Measurements from ENCODE around the gene TMEM236. TPM values are rescaled to one million over a fixed set of nuclear protein-coding genes. Genes with fewer than 3 reads are reported as not detected.
"Not testable (repeated sequence)": the region's sequence is repeated elsewhere in the genome, so short reads cannot be mapped to it uniquely, and the experiment has no call there.

Gene TMEM236
- polyA plus RNA-seq, 2 donors, result 0.01 to 0.08 TPM

DNA sequence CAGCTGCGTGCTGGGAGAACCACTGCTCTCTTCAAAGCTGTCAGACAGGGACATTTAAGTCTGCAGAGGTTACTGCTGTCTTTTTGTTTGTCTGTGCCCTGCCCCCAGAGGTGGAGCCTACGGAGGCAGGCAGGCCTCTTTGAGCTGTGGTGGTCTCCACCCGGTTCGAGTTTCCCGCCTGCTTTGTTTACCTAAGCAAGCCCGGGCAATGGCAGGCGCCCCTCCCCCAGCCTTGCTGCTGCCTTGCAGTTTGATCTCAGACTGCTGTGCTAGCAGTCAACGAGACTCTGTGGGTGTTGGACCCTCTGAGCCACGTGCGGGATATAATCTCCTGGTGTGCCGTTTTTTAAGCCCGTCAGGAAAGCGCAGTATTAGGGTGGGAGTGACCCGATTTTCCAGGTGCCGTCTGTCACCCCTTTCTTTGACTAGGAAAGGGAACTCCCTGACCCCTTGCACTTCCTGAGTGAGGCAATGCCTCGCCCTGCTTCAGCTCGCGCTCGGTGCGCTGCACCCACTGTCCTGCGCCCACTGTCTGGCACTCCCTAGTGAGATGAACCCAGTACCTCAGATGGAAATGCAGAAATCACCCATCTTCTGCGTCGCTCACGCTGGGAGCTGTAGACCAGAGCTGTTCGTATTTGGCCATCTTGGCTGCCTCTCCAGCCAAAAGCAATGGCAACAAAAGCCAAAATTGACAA is 29.5 kb upstream of the TMEM236 start:
- H3K27me3 ChIP-seq (ENCODE audit: control insufficient read depth in 1 of 2, insufficient read depth in 2 of 2, low read length in 2 of 2); H3K27ac ChIP-seq (ENCODE audit: low read depth in 2 of 2, low read length in 1 of 2); H3K9me3 ChIP-seq (ENCODE audit: control insufficient read depth in 2 of 2, insufficient read depth in 1 of 2, low read depth in 1 of 2, low read length in 1 of 2); H3K4me3 ChIP-seq (ENCODE audit: low read depth in 1 of 2, low read length in 2 of 2); H3K4me1 ChIP-seq (ENCODE audit: control insufficient read depth in 2 of 2, insufficient read depth in 2 of 2, low read length in 1 of 2); H3K36me3 ChIP-seq (ENCODE audit: control insufficient read depth in 2 of 2, insufficient read depth in 2 of 2, low read length in 1 of 2): not testable (repeated sequence)
- WGBS, 2 donors, result 94 to 96% methylated on average over 24 of the region's 25 CpGs

DNA sequence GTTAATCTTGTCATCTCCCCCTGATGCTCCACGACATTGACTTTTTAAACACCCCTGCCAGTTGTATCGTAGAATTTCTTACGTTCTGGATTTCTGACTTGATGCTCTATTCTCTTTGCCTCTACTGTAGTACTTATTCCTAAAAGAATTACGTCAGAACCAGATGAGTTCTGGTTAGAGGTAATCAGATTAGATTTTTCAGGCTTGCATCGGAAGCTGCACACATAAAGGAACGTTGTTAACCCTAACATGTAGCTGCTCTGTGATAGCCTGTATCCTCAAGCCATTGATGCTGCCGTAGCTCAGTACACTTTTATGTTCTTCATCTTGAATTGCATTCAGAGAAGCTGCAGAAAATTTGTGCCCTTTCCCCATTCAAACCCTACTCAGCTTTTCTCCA is 26.3 kb upstream of the TMEM236 start:
- WGBS, 2 donors, result 70 to 86% methylated on average over 7 of the region's 7 CpGs
- no peak overlapping the region for H3K4me3 ChIP-seq (ENCODE audit: low read depth in 1 of 2, low read length in 2 of 2)
- H3K36me3 ChIP-seq (ENCODE audit: control insufficient read depth in 2 of 2, insufficient read depth in 2 of 2, low read length in 1 of 2), result no peaks in the 10 kb centered on the region
- no peaks in the 10 kb centered on the region for H3K4me1 ChIP-seq (ENCODE audit: control insufficient read depth in 2 of 2, insufficient read depth in 2 of 2, low read length in 1 of 2)
- no peaks in the 10 kb centered on the region for H3K27me3 ChIP-seq (ENCODE audit: control insufficient read depth in 1 of 2, insufficient read depth in 2 of 2, low read length in 2 of 2)
- H3K27ac ChIP-seq (ENCODE audit: low read depth in 2 of 2, low read length in 1 of 2), result no peak overlapping the region
- H3K9me3 ChIP-seq (ENCODE audit: control insufficient read depth in 2 of 2, insufficient read depth in 1 of 2, low read depth in 1 of 2, low read length in 1 of 2), result no peaks in the 10 kb centered on the region

DNA sequence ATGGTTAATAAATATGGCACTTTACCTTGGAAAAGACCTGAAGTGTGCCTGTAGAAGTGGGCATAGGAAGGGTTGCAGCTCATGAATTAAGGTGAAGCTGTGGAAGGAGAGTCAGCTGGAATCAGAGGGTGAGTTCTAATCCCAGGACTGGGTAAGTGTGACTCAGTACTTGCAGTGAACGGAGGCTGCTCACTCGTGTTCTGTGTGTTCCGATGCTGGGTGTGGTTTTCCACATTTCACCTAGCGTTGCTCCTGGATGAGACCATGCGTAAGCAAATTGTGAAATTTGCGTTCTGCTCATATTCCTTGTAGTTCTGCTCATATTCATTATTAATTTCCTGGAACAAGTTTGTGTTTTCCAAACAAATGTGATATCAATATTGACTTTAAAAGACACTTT is 22.4 kb upstream of the TMEM236 start:
- H3K27ac ChIP-seq (ENCODE audit: low read depth in 2 of 2, low read length in 1 of 2), result no peak overlapping the region
- 82 to 84% methylated on average over 6 of the region's 6 CpGs for WGBS, 2 donors
- no peak overlapping the region for H3K4me3 ChIP-seq (ENCODE audit: low read depth in 1 of 2, low read length in 2 of 2)
- no peaks in the 10 kb centered on the region for H3K36me3 ChIP-seq (ENCODE audit: control insufficient read depth in 2 of 2, insufficient read depth in 2 of 2, low read length in 1 of 2)
- no peaks in the 10 kb centered on the region for H3K9me3 ChIP-seq (ENCODE audit: control insufficient read depth in 2 of 2, insufficient read depth in 1 of 2, low read depth in 1 of 2, low read length in 1 of 2)
- no peaks in the 10 kb centered on the region for H3K4me1 ChIP-seq (ENCODE audit: control insufficient read depth in 2 of 2, insufficient read depth in 2 of 2, low read length in 1 of 2)
- H3K27me3 ChIP-seq (ENCODE audit: control insufficient read depth in 1 of 2, insufficient read depth in 2 of 2, low read length in 2 of 2), result no peaks in the 10 kb centered on the region

DNA sequence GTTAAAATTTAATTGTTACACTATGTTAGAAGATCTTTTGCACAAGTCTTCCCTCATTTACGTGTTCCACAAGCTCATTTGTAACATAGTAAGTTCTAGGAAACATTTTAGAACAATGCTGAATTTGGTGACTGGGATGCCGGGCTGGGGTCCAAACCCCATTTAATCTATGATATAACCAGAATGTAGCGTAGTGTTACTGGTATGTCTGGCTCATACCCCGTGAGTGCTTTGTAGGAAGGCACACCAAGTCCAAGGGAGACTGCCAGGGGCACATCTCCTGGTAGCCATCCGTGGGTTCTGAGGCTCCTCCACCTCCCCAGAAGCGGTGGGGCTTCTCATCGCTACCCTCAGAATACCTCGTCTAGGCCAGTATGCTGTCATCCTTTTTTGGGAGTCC is 21.3 kb upstream of the TMEM236 start:
- Histone ChIP-seq H3K4me1 (ENCODE audit: control insufficient read depth in 2 of 2, insufficient read depth in 2 of 2, low read length in 1 of 2) (no peaks in the 10 kb centered on the region), H3K4me3 (ENCODE audit: low read depth in 1 of 2, low read length in 2 of 2) (no peak overlapping the region), H3K27ac (ENCODE audit: low read depth in 2 of 2, low read length in 1 of 2) (no peak overlapping the region), H3K36me3 (ENCODE audit: control insufficient read depth in 2 of 2, insufficient read depth in 2 of 2, low read length in 1 of 2) (no peaks in the 10 kb centered on the region), H3K27me3 (ENCODE audit: control insufficient read depth in 1 of 2, insufficient read depth in 2 of 2, low read length in 2 of 2) (no peaks in the 10 kb centered on the region), H3K9me3 (ENCODE audit: control insufficient read depth in 2 of 2, insufficient read depth in 1 of 2, low read depth in 1 of 2, low read length in 1 of 2) (no peaks in the 10 kb centered on the region)
- WGBS, 2 donors, result 78 to 89% methylated on average over 8 of the region's 8 CpGs

- Histone ChIP-seq H3K27me3 (ENCODE audit: control insufficient read depth in 1 of 2, insufficient read depth in 2 of 2, low read length in 2 of 2) (no peaks in the 10 kb centered on the region), H3K27ac (ENCODE audit: low read depth in 2 of 2, low read length in 1 of 2) (no peak overlapping the region), H3K36me3 (ENCODE audit: control insufficient read depth in 2 of 2, insufficient read depth in 2 of 2, low read length in 1 of 2) (no peaks in the 10 kb centered on the region), H3K4me1 (ENCODE audit: control insufficient read depth in 2 of 2, insufficient read depth in 2 of 2, low read length in 1 of 2) (no peaks in the 10 kb centered on the region), H3K9me3 (ENCODE audit: control insufficient read depth in 2 of 2, insufficient read depth in 1 of 2, low read depth in 1 of 2, low read length in 1 of 2) (no peaks in the 10 kb centered on the region), H3K4me3 (ENCODE audit: low read depth in 1 of 2, low read length in 2 of 2) (no peak overlapping the region)
- 53 to 63% methylated on average over 4 of the region's 4 CpGs for WGBS, 2 donors
Observed at GRCh38 chr10:17731331-17732020, 20.5 kb upstream of the TMEM236 start.

GRCh38 chr10:17733620-17734019 is 18.4 kb upstream of the TMEM236 start:
- H3K27ac ChIP-seq (ENCODE audit: low read depth in 2 of 2, low read length in 1 of 2), result no peak overlapping the region
- H3K9me3 ChIP-seq (ENCODE audit: control insufficient read depth in 2 of 2, insufficient read depth in 1 of 2, low read depth in 1 of 2, low read length in 1 of 2), result no peaks in the 10 kb centered on the region
- no peak overlapping the region for H3K4me3 ChIP-seq (ENCODE audit: low read depth in 1 of 2, low read length in 2 of 2)
- H3K27me3 ChIP-seq (ENCODE audit: control insufficient read depth in 1 of 2, insufficient read depth in 2 of 2, low read length in 2 of 2), result no peaks in the 10 kb centered on the region
- no peaks in the 10 kb centered on the region for H3K4me1 ChIP-seq (ENCODE audit: control insufficient read depth in 2 of 2, insufficient read depth in 2 of 2, low read length in 1 of 2)
- H3K36me3 ChIP-seq (ENCODE audit: control insufficient read depth in 2 of 2, insufficient read depth in 2 of 2, low read length in 1 of 2), result no peaks in the 10 kb centered on the region
- WGBS, 2 donors, result 92 to 95% methylated on average over 6 of the region's 6 CpGs

- Histone ChIP-seq H3K4me3 (ENCODE audit: low read depth in 1 of 2, low read length in 2 of 2) (no peak overlapping the region), H3K36me3 (ENCODE audit: control insufficient read depth in 2 of 2, insufficient read depth in 2 of 2, low read length in 1 of 2) (no peaks in the 10 kb centered on the region), H3K27me3 (ENCODE audit: control insufficient read depth in 1 of 2, insufficient read depth in 2 of 2, low read length in 2 of 2) (no peaks in the 10 kb centered on the region), H3K4me1 (ENCODE audit: control insufficient read depth in 2 of 2, insufficient read depth in 2 of 2, low read length in 1 of 2) (no peaks in the 10 kb centered on the region), H3K27ac (ENCODE audit: low read depth in 2 of 2, low read length in 1 of 2) (no peak overlapping the region), H3K9me3 (ENCODE audit: control insufficient read depth in 2 of 2, insufficient read depth in 1 of 2, low read depth in 1 of 2, low read length in 1 of 2) (no peaks in the 10 kb centered on the region)
- WGBS, 2 donors, result 85 to 87% methylated on average over 9 of the region's 9 CpGs
Observed at GRCh38 chr10:17734432-17735080, 17.4 kb upstream of the TMEM236 start.

DNA sequence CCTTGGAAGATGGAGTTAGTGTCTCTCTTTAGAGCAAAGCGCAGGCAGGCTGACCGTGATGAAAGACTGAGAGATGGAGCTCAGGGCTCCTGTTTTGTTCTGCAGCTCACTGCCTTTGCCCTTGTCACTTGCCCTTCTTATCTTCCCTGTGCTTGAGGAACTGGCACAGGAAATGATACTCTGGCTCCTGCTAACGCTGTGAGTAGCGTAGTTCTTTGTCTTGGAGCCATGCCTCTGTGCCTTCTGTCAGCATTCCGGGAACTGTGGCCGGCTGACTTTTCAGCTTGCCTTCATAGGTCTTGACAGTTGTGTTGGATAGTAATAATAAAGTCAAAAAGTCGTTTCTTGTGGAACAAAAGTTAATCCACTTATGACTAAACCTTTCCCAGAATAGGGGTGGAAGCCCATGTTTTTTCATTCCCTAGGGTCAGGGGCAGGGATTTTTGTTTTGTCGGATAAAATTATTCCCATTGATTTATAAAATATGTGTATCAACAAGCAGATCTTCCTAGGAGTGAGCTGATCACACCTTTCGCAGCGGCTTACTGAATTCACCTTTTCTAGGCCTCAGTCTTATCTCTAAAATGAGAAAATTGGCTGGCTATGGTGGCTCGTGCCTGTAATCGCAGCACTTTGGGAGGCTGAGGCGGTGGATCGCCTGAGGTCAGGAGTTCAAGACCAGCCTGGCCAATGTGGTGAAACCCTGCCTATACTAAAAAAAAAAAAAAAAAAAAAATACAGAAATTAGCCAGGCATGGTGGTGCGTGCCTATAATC is 16.6 kb upstream of the TMEM236 start:
- no peaks in the 10 kb centered on the region for H3K9me3 ChIP-seq (ENCODE audit: control insufficient read depth in 2 of 2, insufficient read depth in 1 of 2, low read depth in 1 of 2, low read length in 1 of 2)
- no peaks in the 10 kb centered on the region for H3K36me3 ChIP-seq (ENCODE audit: control insufficient read depth in 2 of 2, insufficient read depth in 2 of 2, low read length in 1 of 2)
- H3K27ac ChIP-seq (ENCODE audit: low read depth in 2 of 2, low read length in 1 of 2), result no peak overlapping the region
- H3K4me3 ChIP-seq (ENCODE audit: low read depth in 1 of 2, low read length in 2 of 2), result no peak overlapping the region
- H3K27me3 ChIP-seq (ENCODE audit: control insufficient read depth in 1 of 2, insufficient read depth in 2 of 2, low read length in 2 of 2), result no peaks in the 10 kb centered on the region
- WGBS, 2 donors, result 74 to 77% methylated on average over 15 of the region's 15 CpGs
- no peaks in the 10 kb centered on the region for H3K4me1 ChIP-seq (ENCODE audit: control insufficient read depth in 2 of 2, insufficient read depth in 2 of 2, low read length in 1 of 2)

DNA sequence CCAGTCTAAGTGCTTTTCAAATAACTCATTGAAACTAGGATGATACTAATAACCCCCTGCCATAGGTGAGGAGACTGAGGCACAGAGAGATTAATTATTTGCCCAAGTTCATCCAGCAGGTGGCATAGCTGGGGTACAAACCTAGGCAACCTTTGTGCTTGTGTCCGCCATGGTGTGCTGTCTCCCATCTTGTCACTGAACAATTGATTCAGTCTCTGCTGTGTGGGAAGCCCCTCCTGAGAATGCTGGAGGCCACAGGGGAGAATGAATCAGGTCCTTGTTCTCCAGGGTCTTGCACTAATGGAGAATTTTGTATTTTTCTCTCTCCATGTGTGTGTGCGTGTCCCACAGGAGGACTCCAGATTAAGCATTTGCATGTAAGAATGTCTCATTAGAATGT is 15.8 kb upstream of the TMEM236 start:
- Histone ChIP-seq H3K27me3 (ENCODE audit: control insufficient read depth in 1 of 2, insufficient read depth in 2 of 2, low read length in 2 of 2) (no peaks in the 10 kb centered on the region), H3K27ac (ENCODE audit: low read depth in 2 of 2, low read length in 1 of 2) (no peak overlapping the region), H3K9me3 (ENCODE audit: control insufficient read depth in 2 of 2, insufficient read depth in 1 of 2, low read depth in 1 of 2, low read length in 1 of 2) (no peaks in the 10 kb centered on the region), H3K4me3 (ENCODE audit: low read depth in 1 of 2, low read length in 2 of 2) (no peak overlapping the region), H3K4me1 (ENCODE audit: control insufficient read depth in 2 of 2, insufficient read depth in 2 of 2, low read length in 1 of 2) (no peaks in the 10 kb centered on the region), H3K36me3 (ENCODE audit: control insufficient read depth in 2 of 2, insufficient read depth in 2 of 2, low read length in 1 of 2) (no peaks in the 10 kb centered on the region)
- 96 to 99% methylated on average over 2 of the region's 2 CpGs for WGBS, 2 donors

Measured in esophagus (tissue), 2 donors.